ENCODE data around the gene KIZ. TPM values are rescaled to one million over a fixed set of nuclear protein-coding genes. Genes with fewer than 3 reads are reported as not detected.

Gene KIZ
- total RNA-seq, 1 donor from 2014 or later, result 60.0 TPM

- H3K9me3 ChIP-seq (ENCODE audit: low read depth), result no peaks in the 10 kb centered on the region
- H3K27ac ChIP-seq, result no peak overlapping the region
- H3F3A ChIP-seq (ENCODE audit: low read depth), result no peaks in the 10 kb centered on the region
- Mint-ChIP-seq H3K36me3 (no peaks in the 10 kb centered on the region), H3K27me3 (ENCODE audit: insufficient read depth, low read depth) (peaks cover 2% of the 10 kb centered on the region), H3K4me1 (no peaks in the 10 kb centered on the region), H3K9me3 (peaks cover 10% of the 10 kb centered on the region), H3K27ac (no peak overlapping the region), H3K4me3 (no peak overlapping the region)
- H3K9ac ChIP-seq, result no peak overlapping the region
- no peaks in the 10 kb centered on the region for H3K4me1 ChIP-seq
- no peaks in the 10 kb centered on the region for H4K20me1 ChIP-seq (ENCODE audit: low read depth)
- H2AFZ ChIP-seq (replicated peaks), result no peak overlapping the region
- no peaks in the 10 kb centered on the region for H3K36me3 ChIP-seq
- no peaks in the 10 kb centered on the region for H3K27me3 ChIP-seq
- H3K79me2 ChIP-seq (ENCODE audit: low read depth), result no peaks in the 10 kb centered on the region
- H3K4me2 ChIP-seq, result no peak overlapping the region
- H3K4me3 ChIP-seq, result no peak overlapping the region
- DNase-seq (ENCODE audit: low spot score), result no peak
- no peak for TF ChIP-seq EZH2 (IDR thresholded peaks at IDR 0.05)
- no peak for TF ChIP-seq CTCF (IDR thresholded peaks at IDR 0.05)
- TF ChIP-seq EZH2phosphoT487 (IDR thresholded peaks at IDR 0.05), result no peak
These were observed 136.9 kb downstream of the KIZ start for GRCh38 chr20:21262812-21263211.

- Histone ChIP-seq H3K9me3 (ENCODE audit: low read depth) (no peaks in the 10 kb centered on the region), H3K27ac (no peak overlapping the region), H4K20me1 (ENCODE audit: low read depth) (no peaks in the 10 kb centered on the region), H3K4me3 (no peak overlapping the region), H3K4me2 (no peak overlapping the region), H3K36me3 (no peaks in the 10 kb centered on the region), H3F3A (ENCODE audit: low read depth) (no peaks in the 10 kb centered on the region), H3K9ac (no peak overlapping the region), H3K79me2 (ENCODE audit: low read depth) (no peaks in the 10 kb centered on the region), H2AFZ (replicated peaks) (no peak overlapping the region), H3K4me1 (no peaks in the 10 kb centered on the region), H3K27me3 (no peaks in the 10 kb centered on the region)
- Mint-ChIP-seq H3K27ac (no peak overlapping the region), H3K4me3 (no peak overlapping the region), H3K4me1 (no peaks in the 10 kb centered on the region), H3K36me3 (no peaks in the 10 kb centered on the region), H3K9me3 (peaks cover 10% of the 10 kb centered on the region), H3K27me3 (ENCODE audit: insufficient read depth, low read depth) (peaks cover 2% of the 10 kb centered on the region)
- no peak for DNase-seq (ENCODE audit: low spot score)
- TF ChIP-seq EZH2 (IDR thresholded peaks at IDR 0.05) (no peak), CTCF (IDR thresholded peaks at IDR 0.05) (no peak), EZH2phosphoT487 (IDR thresholded peaks at IDR 0.05) (no peak)
These were observed 139.6 kb downstream of the KIZ start for GRCh38 chr20:21265261-21266190.

- Mint-ChIP-seq H3K9me3 (peaks cover 10% of the 10 kb centered on the region), H3K4me3 (no peak overlapping the region), H3K4me1 (no peaks in the 10 kb centered on the region), H3K27me3 (ENCODE audit: insufficient read depth, low read depth) (peaks cover 2% of the 10 kb centered on the region), H3K36me3 (no peaks in the 10 kb centered on the region), H3K27ac (no peak overlapping the region)
- H3K27ac ChIP-seq, result no peak overlapping the region
- H3K9ac ChIP-seq, result no peak overlapping the region
- no peaks in the 10 kb centered on the region for H3K79me2 ChIP-seq (ENCODE audit: low read depth)
- no peaks in the 10 kb centered on the region for H3F3A ChIP-seq (ENCODE audit: low read depth)
- no peak overlapping the region for H3K4me3 ChIP-seq
- no peaks in the 10 kb centered on the region for H3K4me1 ChIP-seq
- no peaks in the 10 kb centered on the region for H3K36me3 ChIP-seq
- no peak overlapping the region for H2AFZ ChIP-seq (replicated peaks)
- H3K9me3 ChIP-seq (ENCODE audit: low read depth), result no peaks in the 10 kb centered on the region
- TF ChIP-seq CTCF (IDR thresholded peaks at IDR 0.05) (no peak), EZH2phosphoT487 (IDR thresholded peaks at IDR 0.05) (no peak), EZH2 (IDR thresholded peaks at IDR 0.05) (no peak)
- DNase-seq (ENCODE audit: low spot score), result no peak
- H3K4me2 ChIP-seq, result no peak overlapping the region
- H4K20me1 ChIP-seq (ENCODE audit: low read depth), result no peaks in the 10 kb centered on the region
- H3K27me3 ChIP-seq, result no peaks in the 10 kb centered on the region
These were observed 140.3 kb downstream of the KIZ start for GRCh38 chr20:21266191-21266536.
